Body of pancreas (tissue), 4 donors: ENCODE data around the gene PLPP4. TPM values are rescaled to one million over a fixed set of nuclear protein-coding genes. Genes with fewer than 3 reads are reported as not detected.

Source experiments
- ATAC-seq: fragments of 150-250 bp; one replicate; pipeline ENCODE4 v1.9.1; 2016
- DNase-seq, 4 donors: peaks; one replicate each; pipeline ENCODE4 v3.0.0-alpha.2; 2019
- H3K27ac ChIP-seq, 4 donors: fragments of 200-600 bp; sonication (generic); 1 replicate in 3 of 4; 2 replicates in 1 of 4; pipeline versions ENCODE4 v1.5.1 to v1.6.1; 2016 to 2019; ENCODE audit warnings: mild to moderate bottlenecking in 1 of 4, mixed read lengths in 1 of 4, moderate library complexity in 1 of 4
- H3K27me3 ChIP-seq, 2 donors: fragments of 200-600 bp; sonication (generic); one replicate each; pipeline ENCODE4 v1.6.0; 2016; ENCODE audit warnings: mild to moderate bottlenecking in 1 of 2
- H3K36me3 ChIP-seq, 2 donors: fragments of 200-600 bp; sonication (generic); replicated peaks in 1 of 2; 2 replicates each; pipeline ENCODE4 v1.5.1; 2016; ENCODE audit warnings: low read depth in 2 of 2; ENCODE audit not compliant: insufficient read depth in 1 of 2
- H3K4me1 ChIP-seq: fragments of 200-600 bp; sonication (generic); one replicate; pipeline ENCODE4 v1.6.0; 2016
- H3K4me3 ChIP-seq, 2 donors: fragments of 200-600 bp; sonication (generic); 1 replicate in 1 of 2; 2 replicates in 1 of 2; pipeline ENCODE4 v1.5.1; 2016 to 2019
- H3K9me3 ChIP-seq, 3 donors: fragments of 200-600 bp; sonication (generic); 1 replicate in 2 of 3; 2 replicates in 1 of 3; pipeline ENCODE4 v1.5.1; 2016
- CTCF ChIP-seq, 7 experiments: fragments of 450-650 bp in 4 of 7; fragments of 200-600 bp in 3 of 7; sonication (generic) in 3 of 7; IDR thresholded peaks; one replicate each; pipeline ENCODE4 v1.5.1; 2016 to 2019; ENCODE audit warnings: antibody characterized with exemption in 7 of 7
- POLR2A ChIP-seq, 3 donors: fragments of 450-650 bp; IDR thresholded peaks; one replicate each; pipeline ENCODE4 v1.6.1; 2016; ENCODE audit warnings: antibody characterized with exemption in 3 of 3, mild to moderate bottlenecking in 2 of 3
- WGBS, 2 donors: methylation state at CpG; one replicate each; pipeline ENCODE4 v1.1.5; 2017; 5-methylcytosine and 5-hydroxymethylcytosine counted together
- intact Hi-C: fragments of 100-400 bp; cut with DNase I; formaldehyde crosslinking; loops from one replicate; pipeline ENCODE4 v1.15.1; 2023
- total RNA-seq, 2 donors: library from RNA; depleted of rRNA; stranded (reverse); fragments of >200 nt; gene quantifications; one replicate each; pipeline ENCODE4 v1.1.0, GENCODE V29; 2016

Gene PLPP4
- total RNA-seq, 2 donors from 2014 or later: 0.78 TPM; not detected in 1

GRCh38 chr10:120628197-120628596 lies 171.2 kb downstream of the PLPP4 start:
- ATAC-seq (no peak), DNase-seq (no peak)
- H3K9me3 ChIP-seq: no peaks in the 10 kb centered on the region
- intact Hi-C loops: no loop called here
- H3K4me3 ChIP-seq: no peak overlapping the region
- H3K4me1 ChIP-seq: no peaks in the 10 kb centered on the region
- TF ChIP-seq CTCF (IDR thresholded peaks at IDR 0.05): no peak
- no peak for TF ChIP-seq POLR2A (IDR thresholded peaks at IDR 0.05)
- 50 to 72% methylated on average over 1 of the region's 1 CpG for WGBS, 2 donors
- no peaks in the 10 kb centered on the region for H3K27me3 ChIP-seq
- H3K27ac ChIP-seq: no peak overlapping the region
- no peaks in the 10 kb centered on the region for H3K36me3 ChIP-seq

- Histone ChIP-seq H3K27ac (no peak overlapping the region), H3K4me1 (no peaks in the 10 kb centered on the region), H3K36me3 (no peaks in the 10 kb centered on the region), H3K27me3 (no peaks in the 10 kb centered on the region), H3K4me3 (no peak overlapping the region), H3K9me3 (no peaks in the 10 kb centered on the region)
- no peak for DNase-seq
- no peak for ATAC-seq
- TF ChIP-seq POLR2A (IDR thresholded peaks at IDR 0.05) (no peak), CTCF (IDR thresholded peaks at IDR 0.05) (no peak)
- 40 to 50% methylated on average over 1 of the region's 1 CpG for WGBS, 2 donors
- intact Hi-C loops: no loop called here
Observed at GRCh38 chr10:120630266-120630665, 173.2 kb downstream of the PLPP4 start.

GRCh38 chr10:120632047-120632446 lies 175.0 kb downstream of the PLPP4 start:
- Histone ChIP-seq H3K9me3 (no peaks in the 10 kb centered on the region), H3K36me3 (no peaks in the 10 kb centered on the region), H3K27ac (no peak overlapping the region), H3K4me1 (no peaks in the 10 kb centered on the region), H3K4me3 (no peak overlapping the region), H3K27me3 (no peaks in the 10 kb centered on the region)
- intact Hi-C loops: no loop called here
- DNase-seq (no peak), ATAC-seq (no peak)
- 43 to 50% methylated on average over 1 of the region's 1 CpG for WGBS, 2 donors
- TF ChIP-seq CTCF (IDR thresholded peaks at IDR 0.05) (no peak), POLR2A (IDR thresholded peaks at IDR 0.05) (no peak)

GRCh38 chr10:120632942-120633341 lies 175.9 kb downstream of the PLPP4 start:
- intact Hi-C loops: no loop called here
- WGBS, 2 donors: 71 to 73% methylated on average over 3 of the region's 3 CpGs
- Histone ChIP-seq H3K4me3 (no peak overlapping the region), H3K4me1 (no peaks in the 10 kb centered on the region), H3K27ac (no peak overlapping the region), H3K36me3 (no peaks in the 10 kb centered on the region), H3K9me3 (no peaks in the 10 kb centered on the region), H3K27me3 (no peaks in the 10 kb centered on the region)
- TF ChIP-seq CTCF (IDR thresholded peaks at IDR 0.05) (no peak), POLR2A (IDR thresholded peaks at IDR 0.05) (no peak)
- ATAC-seq: no peak
- no peak for DNase-seq

GRCh38 chr10:120634659-120635058 lies 177.6 kb downstream of the PLPP4 start:
- 76 to 79% methylated on average over 12 of the region's 12 CpGs for WGBS, 2 donors
- intact Hi-C loops: no loop called here
- no peak for ATAC-seq
- no peaks in the 10 kb centered on the region for H3K4me1 ChIP-seq
- no peak for DNase-seq
- no peaks in the 10 kb centered on the region for H3K36me3 ChIP-seq
- H3K27ac ChIP-seq: no peak overlapping the region
- TF ChIP-seq CTCF (IDR thresholded peaks at IDR 0.05) (no peak), POLR2A (IDR thresholded peaks at IDR 0.05) (no peak)
- no peaks in the 10 kb centered on the region for H3K9me3 ChIP-seq
- H3K4me3 ChIP-seq: no peak overlapping the region
- H3K27me3 ChIP-seq: no peaks in the 10 kb centered on the region
